GM21526 (cell line): Measurements from ENCODE around the gene XCL1.
"Not testable (repeated sequence)": the region's sequence is repeated elsewhere in the genome, so short reads cannot be mapped to it uniquely, and the experiment has no call there.

Experiments
- ATAC-seq: cut with Tn5 transposase; IDR thresholded peaks from one replicate; pipeline ENCODE4 v1.9.1; 2021; ENCODE audit warnings: moderate library complexity; ENCODE audit not compliant: unreplicated experiment, low FRiP score

XCL1 gene

DNA sequence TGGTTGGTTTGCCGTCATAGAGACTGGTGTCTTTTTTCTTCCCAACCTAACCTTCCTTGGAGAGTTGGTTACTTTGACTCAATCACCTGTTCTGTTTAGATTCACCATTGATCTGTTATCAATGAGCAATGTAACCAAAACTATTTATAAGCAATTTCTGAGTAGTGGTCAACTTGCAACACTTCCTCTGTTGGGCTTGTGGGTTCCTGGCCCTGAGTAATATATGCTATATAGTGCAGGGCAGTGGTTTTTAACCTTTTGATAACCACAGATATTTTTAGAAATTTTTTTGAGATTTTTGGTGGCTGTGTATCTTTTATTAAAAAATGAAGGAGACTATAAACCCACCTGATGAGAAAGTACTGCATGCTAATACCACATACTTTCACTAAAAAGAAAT is 9.4 kb upstream of the XCL1 start:
- ATAC-seq = no peak

DNA sequence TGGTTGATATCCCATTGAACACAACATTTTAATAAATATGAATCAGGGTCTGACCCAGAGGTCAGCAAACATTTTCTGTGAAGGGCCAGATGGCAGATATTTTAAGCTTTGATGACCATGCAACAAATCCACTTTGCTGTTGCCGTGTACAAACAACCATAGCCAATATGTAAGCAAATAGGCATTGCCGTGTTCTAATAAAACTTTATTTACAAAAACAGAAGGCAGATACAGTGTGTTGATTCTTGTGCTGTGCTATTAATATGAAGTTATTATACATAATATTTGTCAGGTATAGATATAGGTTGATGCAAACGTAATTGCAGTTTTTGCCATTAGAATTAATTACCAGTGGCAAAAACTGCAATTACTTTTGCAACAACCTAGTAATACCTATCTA is 8.8 kb upstream of the XCL1 start:
- ATAC-seq = no peak

DNA sequence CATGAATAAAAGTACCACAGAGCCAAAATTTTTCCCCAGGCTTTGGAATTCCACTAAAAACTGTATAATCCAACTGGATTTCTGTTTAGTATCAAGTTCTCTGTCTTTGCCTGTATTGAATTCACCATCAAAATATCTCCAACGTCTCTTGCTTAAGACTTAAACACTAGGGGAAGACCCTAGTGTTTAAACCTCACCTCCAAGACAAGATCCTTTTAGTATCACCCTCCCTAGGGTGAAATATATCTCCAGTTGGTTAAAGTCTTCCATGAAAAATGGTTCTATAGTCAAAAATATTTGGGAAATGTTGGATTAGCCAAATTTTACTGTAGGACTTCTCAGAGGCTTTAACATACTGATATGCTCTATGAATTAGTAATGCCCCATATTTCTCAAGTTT is 8.1 kb upstream of the XCL1 start:
- ATAC-seq = no peak

DNA sequence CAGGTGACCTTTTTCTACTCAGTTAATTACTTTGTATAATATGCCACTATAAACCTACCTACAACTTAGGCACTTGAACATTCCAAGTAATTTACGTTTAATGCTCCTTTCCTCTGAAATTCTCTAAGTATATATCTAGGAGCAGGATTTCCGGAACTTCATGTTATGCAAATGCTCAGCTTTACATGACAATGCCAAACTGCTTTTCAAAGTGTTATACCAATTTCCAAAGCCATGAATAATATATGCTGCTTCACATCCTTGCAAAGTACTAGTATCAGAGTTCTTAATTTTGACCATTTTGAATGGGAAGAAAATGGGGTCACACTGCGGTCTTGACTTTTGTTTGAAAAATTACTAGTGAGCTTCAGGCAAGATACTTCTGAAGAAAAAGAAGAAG is 5.8 kb upstream of the XCL1 start:
- ATAC-seq = no peak

DNA sequence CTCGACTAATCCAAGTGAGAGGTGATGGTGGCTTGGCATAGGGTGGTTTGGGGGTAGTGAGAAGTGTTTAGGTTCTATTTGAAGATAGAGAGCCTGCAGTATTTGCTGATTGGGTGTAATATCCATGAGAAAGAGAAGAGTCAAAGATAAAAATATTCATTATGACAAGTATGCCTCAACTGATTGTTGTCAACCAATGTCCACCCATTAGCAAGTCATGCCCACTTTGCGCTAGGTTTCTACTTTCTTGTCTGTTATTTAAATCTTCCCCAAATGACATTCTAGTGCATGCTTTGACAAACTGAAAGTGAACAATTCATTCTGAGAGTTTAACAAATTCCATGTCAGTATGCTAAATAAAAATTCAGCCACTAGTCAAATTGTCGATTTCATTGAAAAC is 3.8 kb upstream of the XCL1 start:
- no peak for ATAC-seq

DNA sequence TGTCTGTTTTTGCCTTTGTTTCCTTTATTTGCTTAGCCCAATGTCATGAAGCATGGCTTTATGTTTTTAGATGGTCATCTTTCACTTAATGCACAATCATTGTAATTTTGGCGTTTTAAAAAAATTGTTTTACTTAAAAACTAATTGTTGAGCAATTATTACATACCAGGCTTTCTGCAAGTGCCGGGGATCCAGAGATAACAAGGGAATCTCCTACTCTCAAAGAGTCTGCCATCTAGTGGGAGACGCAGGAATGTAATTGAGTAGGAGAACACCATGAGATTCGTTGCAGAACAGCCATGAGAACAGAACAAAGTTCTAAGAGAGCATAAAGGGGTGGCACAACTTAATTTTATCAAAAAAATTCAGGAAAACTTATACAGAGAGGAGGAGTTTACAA is 2.2 kb upstream of the XCL1 start:
- not testable (repeated sequence) for ATAC-seq

GRCh38 chr1:168578531-168579185 is 2.3 kb downstream of the XCL1 start:
- not testable (repeated sequence) for ATAC-seq

- ATAC-seq = not testable (repeated sequence)
These were observed 3.9 kb downstream of the XCL1 start for GRCh38 chr1:168580290-168580689.

GRCh38 chr1:168580991-168581390 is 4.6 kb downstream of the XCL1 start:
- not testable (repeated sequence) for ATAC-seq

DNA sequence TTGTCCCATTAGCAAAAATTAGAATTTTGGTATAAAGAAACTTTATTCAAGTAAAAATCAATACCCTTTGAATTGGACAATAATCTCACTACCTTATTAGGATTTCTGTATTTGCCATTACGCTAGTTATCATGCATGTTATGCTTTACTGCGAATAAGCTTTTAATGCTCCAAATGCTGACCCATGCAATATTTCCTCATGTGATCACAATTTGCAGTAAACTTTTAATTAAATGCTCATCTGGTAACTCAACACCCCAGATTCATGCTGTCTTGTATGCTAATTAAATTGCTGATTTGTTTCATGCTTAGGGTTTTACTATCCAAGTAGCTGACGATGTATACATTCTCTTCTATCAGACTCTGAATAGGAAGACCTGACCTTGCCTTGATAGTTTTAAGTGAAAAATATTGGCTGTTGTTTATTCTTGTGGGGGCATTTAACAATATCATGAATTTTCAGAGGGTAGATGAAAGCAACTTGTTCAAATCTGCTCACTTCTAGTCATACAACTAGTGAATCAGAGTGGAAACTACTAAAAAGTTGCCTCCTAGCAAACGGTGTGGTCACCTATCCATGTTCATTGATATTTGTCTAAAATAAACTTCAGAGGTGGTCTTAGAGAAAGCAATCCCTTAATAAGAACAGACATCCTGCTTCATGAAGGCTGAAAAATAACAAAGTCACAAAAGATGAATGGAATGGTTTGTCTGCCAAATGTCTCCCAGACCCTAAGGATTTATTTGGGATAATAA is 5.6 kb downstream of the XCL1 start:
- no peak for ATAC-seq

DNA sequence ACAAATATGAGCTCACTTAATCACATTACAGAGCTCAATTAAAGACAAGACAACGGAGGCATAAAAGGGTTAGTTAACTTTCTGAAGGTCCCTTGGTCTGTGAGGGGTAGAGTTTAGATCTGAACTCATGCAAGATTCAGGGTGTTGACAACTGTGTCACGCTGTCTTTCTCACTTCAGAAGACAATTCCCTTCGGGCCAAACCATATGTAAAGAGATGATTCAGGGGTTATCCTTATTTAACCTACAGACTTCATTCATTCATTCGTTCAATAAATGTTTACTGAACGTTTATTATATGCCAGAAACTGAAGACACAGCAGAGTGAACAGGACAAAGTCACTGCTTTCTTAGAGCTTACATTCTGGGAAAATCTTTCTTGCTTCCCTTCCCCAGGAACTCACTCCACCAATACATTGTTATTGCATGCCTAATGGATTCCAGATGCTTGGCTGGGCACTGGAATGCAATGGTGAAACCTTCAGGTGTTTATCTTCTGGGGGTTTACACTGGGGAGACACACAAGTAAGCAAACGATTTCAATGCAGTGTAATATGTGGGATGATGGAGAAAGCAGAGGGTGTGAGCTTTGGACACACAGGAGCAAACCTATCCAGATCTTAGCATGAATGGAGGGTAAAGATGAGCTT is 6.4 kb downstream of the XCL1 start:
- no peak for ATAC-seq

GRCh38 chr1:168583571-168583970 is 7.2 kb downstream of the XCL1 start:
- no peak for ATAC-seq

DNA sequence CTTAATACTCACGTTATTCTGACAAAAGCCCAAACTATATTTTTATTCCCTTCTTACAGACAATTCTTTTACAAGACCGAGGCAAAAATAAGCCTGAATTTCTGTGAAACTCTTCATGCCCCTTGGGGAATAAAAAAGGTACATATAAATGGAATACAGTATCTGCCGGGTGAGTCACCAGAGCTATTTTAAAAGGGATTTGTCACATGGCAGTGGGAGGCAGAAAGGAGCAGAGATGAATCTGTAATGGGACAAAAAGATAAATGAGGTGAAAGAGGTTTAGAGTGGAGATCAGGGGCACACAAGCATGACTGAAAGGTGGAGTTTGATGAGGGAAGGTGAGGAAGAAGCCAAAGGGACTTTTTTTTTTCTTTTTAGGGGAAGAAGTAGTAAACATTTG is 8.8 kb downstream of the XCL1 start:
- no peak for ATAC-seq

DNA sequence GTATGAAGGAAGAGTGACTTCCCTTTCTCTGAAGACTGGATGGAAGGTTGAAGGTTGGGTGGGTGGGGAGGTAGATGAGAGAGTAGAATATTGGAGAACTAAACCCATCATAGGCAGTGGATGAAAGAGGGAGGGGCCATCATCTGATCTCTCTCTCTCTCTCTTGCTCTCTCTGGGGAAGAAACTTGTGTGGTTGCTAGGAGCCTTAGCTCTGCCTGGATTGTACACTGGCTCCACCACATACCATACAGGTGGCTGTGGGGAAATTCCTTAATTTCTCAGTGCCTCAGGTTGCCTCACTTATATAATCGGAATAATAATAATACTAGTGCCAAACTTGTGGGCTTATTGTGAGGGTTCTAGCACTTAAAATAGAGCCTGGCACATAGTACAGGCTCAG is 9.5 kb downstream of the XCL1 start:
- no peak for ATAC-seq

DNA sequence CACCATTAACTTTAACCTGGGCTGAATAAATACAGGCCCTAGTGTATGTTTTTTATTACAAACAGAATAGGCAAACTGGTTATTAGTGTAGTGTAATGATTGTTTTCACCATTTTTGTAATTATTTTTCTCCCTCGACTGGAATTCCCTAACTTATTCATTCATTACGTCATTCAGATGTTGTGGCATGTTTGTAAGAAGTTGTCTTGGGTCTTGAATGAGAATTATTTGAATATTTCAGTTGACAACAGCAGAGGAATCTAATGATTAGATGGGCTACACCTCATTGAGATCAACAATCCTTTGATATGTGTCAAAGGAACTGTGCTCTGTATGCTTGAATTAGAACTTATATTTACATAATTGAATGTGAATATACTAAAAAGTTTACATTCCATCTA is 12.8 kb downstream of the XCL1 start:
- no peak for ATAC-seq

- no peak for ATAC-seq
These were observed 14.7 kb downstream of the XCL1 start for GRCh38 chr1:168591066-168591465.

GRCh38 chr1:168591641-168592250 is 15.3 kb downstream of the XCL1 start:
- no peak for ATAC-seq

GRCh38 chr1:168595403-168595802 is 19.0 kb downstream of the XCL1 start:
- not testable (repeated sequence) for ATAC-seq

GRCh38 chr1:168598125-168598524 is 21.7 kb downstream of the XCL1 start:
- ATAC-seq = no peak

- no peak for ATAC-seq
These were observed 22.5 kb downstream of the XCL1 start for GRCh38 chr1:168598892-168599291.

DNA sequence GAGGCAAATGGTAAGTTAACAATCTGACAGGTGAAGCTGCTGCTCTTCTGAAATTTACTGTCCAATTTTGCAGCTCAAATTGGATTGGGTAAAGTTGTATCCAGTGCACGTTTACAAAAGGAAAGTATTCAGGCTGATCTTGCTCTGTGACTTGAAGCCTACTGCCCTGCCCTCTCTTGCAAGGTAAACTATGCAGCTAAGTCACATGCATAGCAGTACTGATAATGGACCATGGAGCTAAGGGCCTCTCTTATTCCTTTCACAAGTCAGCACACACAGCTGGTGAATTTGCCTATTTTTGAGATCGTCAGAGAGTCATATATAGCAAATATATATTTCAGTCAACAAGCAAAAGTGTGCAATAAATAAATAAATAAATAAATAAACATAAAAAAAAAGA is 23.2 kb downstream of the XCL1 start:
- no peak for ATAC-seq
